ENCODE results near the gene COX20. TPM values are rescaled to one million over a fixed set of nuclear protein-coding genes. Genes with fewer than 3 reads are reported as not detected.

The COX20 gene
- total and polyA plus RNA-seq, 10 of the 15 experiments (the other 5 are each of a cell fraction or from before 2014, with no cell fraction given): 22.8 to 112 (median 52.7) TPM

GRCh38 chr1:244801246-244801645, 34.2 kb upstream of the COX20 start:
- H4K20me1 ChIP-seq (ENCODE audit: control insufficient read depth, insufficient read depth): no peaks in the 10 kb centered on the region
- H3K9ac ChIP-seq (ENCODE audit: control insufficient read depth, insufficient read depth, low read length): no peak overlapping the region
- no peak for FAIRE-seq
- BruUV-seq (replicated peaks): no TSS peak
- POLR2A ChIA-PET: interaction anchor here (0.7 to 0.9 kb wide), 3 partner anchors 35 to 241 kb away, joined by 3 to 4 read pairs (median 3); no protein-coding TSS in a partner anchor
- in situ Hi-C loops (cut with MboI) (loop anchor here (5.0 kb wide), 1 partner anchor 241 kb away; no protein-coding TSS in a partner anchor), intact Hi-C loops (cut with micrococcal nuclease; ENCODE audit: unreplicated experiment) (loop anchor here (1.0 kb wide), 2 partner anchors 34 to 241 kb away; partner anchors contain the start of gene COX20)
- RAD21 ChIA-PET (ENCODE audit: unreplicated experiment): interaction anchor here (0.7 to 4.7 kb wide), 14 partner anchors 13 to 242 kb away, joined by 3 to 109 read pairs (median 5); no protein-coding TSS in a partner anchor
- no peak overlapping the region for H3K4me3 ChIP-seq
- H2AFZ ChIP-seq (ENCODE audit: control insufficient read depth, low read depth, low read length): no peak overlapping the region; the same call in 1 of the 2 replicates
- H3K27ac ChIP-seq (ENCODE audit: control insufficient read depth, insufficient read depth): no peak overlapping the region
- H3K4me1 ChIP-seq (ENCODE audit: control insufficient read depth, insufficient read depth, low read length): no peaks in the 10 kb centered on the region
- H3K79me2 ChIP-seq (ENCODE audit: control insufficient read depth, insufficient read depth, low read length): no peaks in the 10 kb centered on the region
- H3K9me3 ChIP-seq (replicated peaks; ENCODE audit: control insufficient read depth, insufficient read depth, low read length): no peaks in the 10 kb centered on the region
- SMC1A ChIA-PET (ENCODE audit: uncharacterized antibody, unreplicated experiment): interaction anchor here (0.7 to 4.9 kb wide), 29 partner anchors 12 to 259 kb away, joined by 3 to 91 read pairs (median 5); partner anchors contain the start of gene COX20
- H3K27me3 ChIP-seq (replicated peaks in 1 of 2; ENCODE audit: control insufficient read depth in 2 of 2, insufficient read depth in 2 of 2, low read length in 1 of 2): no peaks in the 10 kb centered on the region; a peak in 1 of 4 replicates
- peak; percentile 96 for ATAC-seq
- CTCF ChIA-PET: interaction anchor here (0.6 to 10.3 kb wide), 46 partner anchors 12 to 476 kb away, joined by 3 to 239 read pairs (median 6); partner anchors contain the start of genes COX20, DESI2 and HNRNPU
- H3K4me2 ChIP-seq (ENCODE audit: control insufficient read depth, insufficient read depth): no peak overlapping the region
- DNase-seq (ENCODE audit: low read depth, low spot score): no peak
- H3K36me3 ChIP-seq (ENCODE audit: control insufficient read depth in 2 of 2, insufficient read depth in 2 of 2, low read length in 1 of 2): no peaks in the 10 kb centered on the region
- 6% methylated on average over 14 of the region's 14 CpGs for WGBS (ENCODE audit: insufficient coverage, insufficient replicate concordance, low lambda C conversion rate, missing lambda C conversion rate)
- TF ChIP-seq FOS (IDR thresholded peaks at IDR 0.05; ENCODE audit: borderline replicate concordance, extremely low read depth, insufficient read length) (no peak), MAX (IDR thresholded peaks at IDR 0.05; ENCODE audit: low read depth, low read length) (no peak), REST (IDR thresholded peaks at IDR 0.05; ENCODE audit: low read depth, low read length) (no peak), PAX8 (IDR thresholded peaks at IDR 0.05) (no peak), RUNX3 (IDR thresholded peaks at IDR 0.05; ENCODE audit: low read length) (peak; percentile 67), NRF1 (conservative IDR thresholded peaks at IDR 0.05; ENCODE audit: low read depth, low read length) (no peak), SIN3A (IDR thresholded peaks at IDR 0.05; ENCODE audit: low read depth, low read length) (no peak), POLR2AphosphoS2 (IDR thresholded peaks at IDR 0.05; ENCODE audit: low read depth, low read length) (no peak), HDAC2 (IDR thresholded peaks at IDR 0.05) (no peak), NFYB (IDR thresholded peaks at IDR 0.05; ENCODE audit: insufficient read depth, low read depth, low read length) (no peak), SMC3 (IDR thresholded peaks at IDR 0.05; ENCODE audit: borderline replicate concordance, low read length) (peak; percentile 77), SUPT20H (IDR thresholded peaks at IDR 0.05; ENCODE audit: borderline replicate concordance, control insufficient read depth, low read depth, low read length) (no peak), TARDBP (IDR thresholded peaks at IDR 0.05; ENCODE audit: borderline replicate concordance) (no peak), CREM (IDR thresholded peaks at IDR 0.05; ENCODE audit: low read depth) (no peak), NR2C1 (IDR thresholded peaks at IDR 0.05) (no peak), BCLAF1 (IDR thresholded peaks at IDR 0.05) (no peak), NBN (IDR thresholded peaks at IDR 0.05) (no peak), RBBP5 (conservative IDR thresholded peaks at IDR 0.05) (no peak), RFX5 (IDR thresholded peaks at IDR 0.05; ENCODE audit: low read depth, low read length) (no peak), DPF2 (IDR thresholded peaks at IDR 0.05) (no peak)
